NT2/D1 (cell line): ENCODE data around the gene TBPL1.

ENCODE experiments used
- SUZ12 ChIP-seq: IDR thresholded peaks from 2 replicates; pipeline ENCODE4 v1.6.1; 2011; ENCODE audit not compliant: insufficient read length, insufficient read depth; ENCODE audit errors: extremely low read depth
- YY1 ChIP-seq: IDR thresholded peaks from 2 replicates; pipeline ENCODE4 v1.6.1; 2011; ENCODE audit not compliant: insufficient read length, insufficient read depth
- ZNF274 ChIP-seq: IDR thresholded peaks from 2 replicates; pipeline ENCODE4 v1.6.1; 2011; ENCODE audit warnings: mild to moderate bottlenecking, low read depth, low read length

GRCh38 chr6:133995296-133995695, 42.3 kb downstream of the TBPL1 start:
- TF ChIP-seq YY1 (no peak), ZNF274 (no peak), SUZ12 (no peak)
